Activated gamma-delta T cell (primary cell): ENCODE results near the gene STIL.
"Not testable (repeated sequence)": the region's sequence is repeated elsewhere in the genome, so short reads cannot be mapped to it uniquely, and the experiment has no call there.

Source experiments
- DNase-seq: peaks from one replicate; lab custom pipeline; 2025; lab: John Stamatoyannopoulos, UW

Gene STIL

DNA sequence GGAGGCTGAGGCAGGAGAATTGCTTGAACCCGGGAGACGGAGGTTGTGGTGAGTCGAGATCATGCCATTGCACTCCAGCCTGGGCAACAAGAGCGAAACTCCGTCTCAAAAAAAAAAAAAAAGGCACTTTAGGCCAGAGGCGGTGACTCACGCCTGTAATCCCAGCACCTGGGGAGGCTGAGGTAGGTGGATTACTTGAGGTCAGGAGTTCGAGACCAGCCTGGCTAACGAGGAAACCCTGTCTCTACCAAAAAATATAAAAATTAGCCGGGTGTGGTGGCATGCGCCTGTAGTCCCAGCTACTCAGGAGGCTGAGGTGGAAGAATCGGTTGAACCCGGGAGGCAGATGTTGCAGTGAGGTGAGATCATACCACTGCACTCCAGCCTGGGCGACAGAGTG is 6.0 kb upstream of the STIL start:
- DNase-seq = not testable (repeated sequence)

DNA sequence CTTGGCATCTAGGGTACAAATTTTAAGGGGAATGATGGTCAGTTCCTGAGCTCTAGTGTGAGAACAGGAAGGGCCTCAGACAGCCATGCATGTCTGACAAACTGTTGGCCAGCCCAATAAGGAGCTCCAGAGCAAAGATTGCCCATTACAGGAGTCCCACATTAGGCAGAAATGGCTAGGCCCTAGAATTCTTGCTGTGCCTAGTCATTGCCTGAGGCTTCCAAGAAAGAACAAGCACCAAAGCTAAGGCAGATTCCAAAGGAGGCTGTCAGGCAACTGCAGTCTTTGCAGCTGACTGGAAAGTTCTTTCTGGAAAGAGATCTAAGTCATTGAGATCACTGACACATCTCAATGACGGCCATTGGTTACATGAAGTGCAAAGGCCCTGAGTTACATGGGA is 3.9 kb upstream of the STIL start:
- DNase-seq = no peak

DNA sequence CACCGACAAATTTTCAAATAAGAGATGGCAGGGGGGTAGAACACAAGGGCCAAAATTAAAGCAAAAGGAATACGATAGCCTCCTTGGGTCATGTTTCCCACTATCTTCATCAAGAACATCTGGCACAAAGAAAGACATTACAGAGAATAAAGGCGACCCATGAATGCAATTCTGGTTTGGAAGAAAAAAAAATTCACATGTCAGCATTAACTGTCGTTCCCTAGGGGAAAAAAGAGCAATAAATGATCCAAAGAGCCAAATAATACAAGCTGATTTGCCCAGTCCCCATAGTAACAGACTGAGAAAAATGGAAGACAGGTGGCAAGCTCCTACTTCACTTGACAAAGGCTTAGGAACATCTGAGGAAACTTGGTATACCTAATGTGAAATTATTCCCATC is 4.5 kb downstream of the STIL start:
- DNase-seq = no peak

DNA sequence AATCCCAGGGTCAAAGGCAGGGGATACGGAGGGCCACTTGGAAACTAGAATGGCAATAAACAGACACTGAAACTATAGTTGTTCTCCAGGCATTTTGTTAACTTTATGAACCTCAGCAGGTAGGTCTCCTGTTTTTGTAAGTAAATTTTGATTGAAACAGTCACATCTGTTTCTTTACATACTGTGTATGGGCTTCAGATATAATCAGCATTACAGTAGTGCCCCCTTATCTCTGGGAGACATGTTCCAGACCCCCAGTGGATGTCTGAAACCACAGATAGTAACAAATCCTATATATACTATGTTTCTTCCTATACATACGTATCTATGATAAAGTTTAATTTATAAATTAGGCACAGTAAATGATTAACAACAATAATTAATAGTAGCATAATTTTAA is 11.5 kb downstream of the STIL start:
- no peak for DNase-seq

DNA sequence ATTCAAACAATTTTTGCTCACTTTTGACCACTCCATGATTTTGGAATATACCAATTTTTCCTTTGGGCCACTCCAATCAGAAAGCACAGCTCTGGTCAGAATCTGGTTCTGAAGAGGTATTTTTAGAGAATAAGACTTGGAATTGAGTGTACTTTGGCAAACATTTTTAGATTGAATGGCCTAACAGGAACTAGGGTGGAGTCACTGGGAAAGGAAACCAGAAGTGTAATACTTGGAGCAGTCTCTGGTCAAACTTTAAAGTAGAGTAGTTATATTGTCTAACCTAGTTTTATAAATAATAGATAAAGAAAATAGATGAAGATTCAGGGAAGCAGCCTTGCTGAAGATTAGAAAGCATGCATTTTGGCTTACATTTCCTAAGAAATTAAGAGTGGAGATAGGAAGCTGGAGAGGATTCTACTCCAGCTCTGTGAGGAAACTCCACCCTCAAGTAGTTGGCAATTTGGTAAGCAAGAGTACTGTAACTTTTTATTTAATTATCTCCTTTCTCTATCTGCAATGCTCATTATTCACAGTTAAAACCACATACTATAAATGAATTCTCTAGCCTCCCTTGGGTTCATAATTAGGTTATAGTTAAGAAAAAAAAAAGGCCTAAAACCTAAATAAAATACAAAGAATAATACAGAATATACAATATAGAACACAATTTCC is 15.8 kb downstream of the STIL start:
- DNase-seq = no peak

DNA sequence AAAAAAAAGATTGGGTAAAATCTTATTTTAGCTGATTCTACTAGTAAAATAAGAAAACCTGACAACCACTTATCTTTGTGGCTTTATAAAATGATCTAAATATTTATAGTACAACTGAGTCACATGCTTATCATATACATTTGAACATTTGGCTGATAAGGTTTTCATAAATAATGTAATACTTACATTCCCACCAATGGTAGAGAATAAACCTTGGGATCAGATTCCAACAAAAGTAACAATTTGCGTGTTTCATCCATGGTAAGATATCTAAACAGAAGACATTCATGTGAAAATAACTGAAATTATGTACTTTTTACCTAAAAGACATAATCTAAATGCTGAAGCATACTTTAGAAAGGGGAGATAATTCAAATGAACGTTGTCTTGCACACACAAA is 18.4 kb downstream of the STIL start:
- DNase-seq = no peak

DNA sequence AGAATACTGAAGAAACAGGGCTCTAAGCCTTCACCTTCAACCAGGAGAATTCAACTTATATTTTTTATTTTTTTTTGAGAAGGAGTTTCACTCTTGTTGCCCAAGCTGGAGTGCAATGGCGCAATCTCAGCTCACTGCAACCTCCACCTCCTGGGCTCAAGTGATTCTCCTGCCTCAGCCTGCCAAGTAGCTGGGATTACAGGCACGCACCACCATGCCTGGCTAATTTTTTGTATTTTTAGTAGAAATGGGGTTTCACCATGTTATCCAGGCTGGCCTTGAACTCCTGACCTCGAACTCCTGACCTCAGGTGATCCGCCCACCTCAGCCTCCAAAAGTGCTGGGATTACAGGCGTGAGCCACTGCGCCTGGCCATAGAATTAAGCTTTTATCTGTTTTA is 19.1 kb downstream of the STIL start:
- DNase-seq = not testable (repeated sequence)

DNA sequence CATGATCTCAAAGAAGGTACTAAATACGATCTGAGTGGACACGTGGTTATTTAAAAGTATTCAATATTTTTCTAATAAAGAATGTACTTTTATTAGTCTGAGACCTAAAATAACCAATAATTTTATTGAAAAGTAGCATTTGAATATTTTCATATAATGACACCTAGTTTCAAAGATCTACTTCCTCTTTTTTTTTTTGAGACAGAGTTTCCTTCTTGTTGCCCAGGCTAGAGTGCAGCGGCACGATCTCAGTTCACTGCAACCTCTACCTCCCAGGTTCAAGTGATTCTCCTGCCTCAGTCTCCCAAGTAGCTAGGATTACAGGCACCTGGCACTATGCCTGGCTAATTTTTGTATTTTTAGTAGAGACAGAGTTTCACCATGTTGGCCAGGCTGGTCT is 25.8 kb downstream of the STIL start:
- not testable (repeated sequence) for DNase-seq

DNA sequence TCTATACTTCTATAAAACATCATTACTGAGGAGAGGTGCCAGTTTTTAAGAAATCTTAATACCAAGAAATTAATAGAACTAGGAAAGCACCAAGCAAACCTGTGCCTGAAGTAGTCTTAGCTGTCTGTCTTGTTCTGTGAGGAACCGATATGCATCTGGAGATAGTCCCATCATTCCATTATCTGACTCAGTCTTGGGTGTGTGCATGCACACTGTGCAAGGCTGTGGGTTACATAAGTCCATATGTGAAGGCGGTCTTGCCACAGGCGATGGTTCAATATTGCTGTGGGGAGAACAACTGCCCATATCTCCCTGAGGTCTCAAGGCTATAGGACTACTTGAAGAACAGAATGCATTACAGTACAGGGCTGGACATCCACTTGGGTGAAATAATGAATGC is 33.8 kb downstream of the STIL start:
- DNase-seq = no peak

DNA sequence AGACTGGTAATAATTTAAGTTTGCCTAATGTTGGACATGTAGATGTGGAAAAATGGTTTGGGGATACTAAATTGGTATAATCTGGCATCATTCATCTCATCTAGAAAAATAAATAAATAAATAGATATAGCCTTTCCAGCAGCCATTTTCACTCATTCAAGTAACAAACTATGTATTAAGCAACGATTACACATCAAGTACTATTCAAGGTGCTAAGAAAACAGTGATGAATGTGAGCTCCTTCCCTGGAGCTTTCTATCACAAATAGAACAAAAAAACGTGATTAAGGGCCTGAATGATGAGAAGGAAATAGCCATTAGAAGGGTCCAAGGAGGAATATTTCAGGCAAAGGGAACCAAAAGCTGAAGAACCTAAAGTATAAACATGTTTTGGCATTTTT is 37.1 kb downstream of the STIL start:
- DNase-seq = no peak

DNA sequence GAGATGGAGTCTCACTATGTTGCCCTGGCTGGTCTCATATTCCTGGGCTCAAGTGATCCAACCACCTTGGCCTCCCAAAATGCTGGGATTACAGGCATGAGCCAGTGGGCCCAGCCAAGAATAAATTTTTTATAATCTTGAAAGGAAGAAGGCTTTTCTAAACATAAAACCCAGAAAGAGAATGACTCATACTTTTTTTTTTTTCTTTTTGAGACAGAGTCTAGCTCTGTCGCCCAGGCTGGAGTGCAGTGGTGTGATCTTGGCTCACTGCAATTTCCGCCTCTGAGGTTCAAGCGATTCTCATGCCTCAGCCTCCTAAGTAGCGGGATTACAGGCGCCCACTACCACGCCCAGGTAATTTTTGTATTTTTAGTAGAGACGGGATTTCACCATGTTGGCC is 38.1 kb downstream of the STIL start:
- DNase-seq = not testable (repeated sequence)

DNA sequence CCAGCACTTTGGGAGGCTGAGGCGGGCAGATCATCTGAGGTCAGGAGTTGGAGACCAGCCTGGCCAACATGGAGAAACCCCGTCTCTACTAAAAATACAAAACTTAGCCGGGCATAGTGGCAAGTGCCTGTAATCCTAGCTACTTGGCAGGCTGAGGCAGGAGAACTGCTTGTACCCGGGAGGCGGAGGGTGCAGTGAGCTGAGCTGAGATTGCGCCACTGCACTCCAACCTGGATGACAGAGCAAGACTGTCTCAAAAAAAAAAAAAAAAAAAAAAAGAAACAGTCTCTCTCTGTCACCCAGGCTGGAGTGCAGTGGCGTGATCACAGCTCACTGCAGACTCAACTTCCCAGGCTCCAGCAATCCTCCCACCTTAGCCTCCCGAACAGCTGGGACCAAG is 48.4 kb downstream of the STIL start:
- DNase-seq = not testable (repeated sequence)

DNA sequence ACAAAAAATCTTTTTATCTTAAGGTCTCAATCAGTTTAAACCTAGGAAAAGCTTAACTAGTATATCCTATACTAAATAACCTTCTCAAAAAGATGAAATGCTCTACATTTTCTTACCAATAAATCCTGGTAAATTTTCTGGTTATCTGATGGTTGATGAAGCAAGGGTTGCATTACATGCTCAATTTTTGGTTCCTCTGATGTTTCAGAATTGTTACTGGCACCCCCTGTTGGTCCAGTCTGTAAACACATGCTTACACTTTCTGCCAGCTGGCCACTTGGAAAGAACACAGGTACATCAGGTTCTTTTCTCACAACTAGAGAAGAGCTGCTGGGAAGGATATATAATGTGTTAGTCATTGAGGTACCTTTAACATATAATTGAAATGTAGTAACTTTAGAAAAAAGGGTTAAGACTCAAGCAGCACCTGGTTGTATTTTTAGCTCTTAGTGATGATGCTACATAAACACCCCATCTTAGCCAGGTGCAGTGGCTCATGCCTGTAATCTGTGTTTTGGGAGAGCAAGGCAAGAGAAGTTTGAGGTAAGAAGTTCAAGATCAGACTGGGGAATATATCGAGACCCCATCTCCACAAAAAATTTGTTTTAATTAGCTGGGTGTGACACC is 51.0 kb downstream of the STIL start:
- DNase-seq = no peak

DNA sequence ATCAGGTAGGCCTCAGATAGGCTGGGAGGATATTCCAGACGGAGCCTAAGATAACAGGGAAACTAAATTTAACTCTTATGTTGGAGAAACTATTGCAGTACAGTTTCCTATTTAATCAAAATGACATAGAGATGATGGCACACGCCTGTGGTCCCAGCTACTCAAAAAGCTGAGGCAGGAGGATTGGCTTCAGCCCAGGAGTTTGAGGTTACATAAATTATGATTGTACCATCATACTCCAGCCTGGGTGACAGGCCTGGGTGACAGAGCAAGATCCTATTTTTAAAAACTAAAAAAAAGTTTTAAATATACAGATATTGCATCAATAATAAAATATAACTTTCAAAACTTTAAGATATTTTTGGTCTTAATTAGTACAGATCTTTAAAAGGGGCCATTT is 56.7 kb downstream of the STIL start:
- DNase-seq = no peak

DNA sequence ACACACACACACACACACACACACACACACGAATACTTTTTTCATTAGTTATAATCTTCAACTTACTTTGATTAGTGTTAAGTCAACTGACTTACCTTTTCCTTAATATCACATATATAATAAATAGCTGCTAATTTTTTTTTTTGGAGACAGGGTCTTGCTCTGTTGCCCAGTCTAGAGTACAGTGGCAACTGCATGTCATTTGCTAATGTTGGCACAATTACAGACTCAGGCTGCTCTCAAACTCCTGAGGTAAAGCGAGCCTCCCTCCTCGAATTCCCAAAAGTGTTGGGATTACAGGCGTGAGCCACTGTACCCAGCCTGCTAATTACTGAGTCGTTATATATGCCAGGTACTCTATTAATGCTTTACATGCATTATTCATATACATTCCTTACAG is 61.2 kb downstream of the STIL start:
- no peak for DNase-seq

DNA sequence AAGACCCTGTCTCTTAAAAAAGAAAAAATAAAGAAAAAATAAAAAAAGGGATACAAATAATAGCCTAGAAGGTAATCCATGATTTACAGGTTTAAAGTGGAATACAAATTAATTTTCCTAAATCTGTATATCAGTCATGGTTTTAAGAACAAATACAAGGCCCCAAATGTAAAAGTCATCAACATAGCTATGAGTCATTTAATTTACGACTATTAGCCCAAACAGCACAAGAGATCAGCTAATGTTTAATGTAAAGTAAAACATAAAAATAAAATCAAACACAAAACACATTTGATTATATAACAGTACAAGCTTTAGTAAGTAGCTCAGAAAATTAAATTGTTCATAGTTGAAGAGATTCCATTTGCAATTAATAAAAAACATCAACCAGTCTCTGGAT is 61.6 kb downstream of the STIL start:
- no peak for DNase-seq

DNA sequence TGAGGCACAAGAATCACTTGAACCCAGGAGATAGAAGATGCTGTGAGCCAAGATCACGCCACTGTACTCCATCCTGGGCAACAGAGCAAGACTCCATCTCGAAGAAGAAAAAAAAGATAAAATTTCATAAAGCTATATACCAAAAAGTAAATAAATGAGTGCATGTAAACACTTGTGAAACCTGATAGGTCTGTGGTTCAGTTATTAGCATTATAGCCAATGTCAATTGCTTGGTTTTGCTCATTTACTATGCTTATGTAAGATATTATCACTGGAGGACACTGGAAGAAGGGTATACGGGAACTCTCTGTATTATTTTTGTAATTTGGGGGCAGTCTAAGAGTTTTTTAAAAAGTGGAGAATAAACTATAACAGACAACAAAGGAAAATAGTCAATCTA is 64.2 kb downstream of the STIL start:
- DNase-seq = no peak

DNA sequence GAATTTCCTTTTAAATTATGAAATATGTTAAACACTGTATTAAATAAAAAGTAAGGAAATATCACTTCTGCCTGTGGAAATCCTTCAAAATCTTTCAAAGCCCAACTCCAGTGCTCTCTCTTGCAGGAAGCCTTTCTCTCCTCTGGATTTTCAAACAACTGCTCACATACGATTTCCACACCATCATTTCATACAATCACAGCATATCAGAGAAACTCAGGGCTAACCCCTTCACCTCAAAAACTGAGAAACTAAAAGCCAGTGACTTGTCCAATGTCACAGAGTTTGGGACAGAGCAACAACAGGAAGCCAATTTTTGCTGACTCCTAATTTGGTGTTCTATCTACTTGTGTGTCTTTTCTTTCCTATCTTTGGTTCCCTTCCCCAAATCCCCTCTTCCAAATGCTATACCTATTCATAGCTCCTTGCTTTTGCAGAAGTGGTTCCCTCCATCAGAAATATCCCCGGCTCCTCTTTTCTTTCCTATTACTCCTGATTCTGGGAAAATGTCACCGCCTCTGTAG is 69.5 kb downstream of the STIL start:
- no peak for DNase-seq

DNA sequence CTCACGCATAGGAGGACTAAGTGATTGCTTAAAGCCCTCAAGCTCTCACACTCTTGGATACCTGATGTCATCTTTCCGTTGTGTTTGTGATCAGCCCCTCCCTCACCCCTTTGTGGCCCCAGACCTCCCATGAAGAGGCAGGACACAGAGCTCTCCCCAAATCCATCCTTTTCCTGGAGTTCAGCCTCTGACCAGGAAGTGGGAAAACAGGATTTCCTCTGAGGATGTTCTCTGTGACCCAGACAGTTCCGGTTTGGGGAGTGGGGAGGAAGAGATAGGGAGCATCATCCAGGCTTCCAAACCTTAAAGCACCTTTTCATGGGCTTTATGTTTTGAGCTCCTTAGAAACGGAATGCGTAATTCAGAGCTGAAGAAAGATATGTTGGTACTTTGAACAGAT is 70.0 kb downstream of the STIL start:
- no peak for DNase-seq

DNA sequence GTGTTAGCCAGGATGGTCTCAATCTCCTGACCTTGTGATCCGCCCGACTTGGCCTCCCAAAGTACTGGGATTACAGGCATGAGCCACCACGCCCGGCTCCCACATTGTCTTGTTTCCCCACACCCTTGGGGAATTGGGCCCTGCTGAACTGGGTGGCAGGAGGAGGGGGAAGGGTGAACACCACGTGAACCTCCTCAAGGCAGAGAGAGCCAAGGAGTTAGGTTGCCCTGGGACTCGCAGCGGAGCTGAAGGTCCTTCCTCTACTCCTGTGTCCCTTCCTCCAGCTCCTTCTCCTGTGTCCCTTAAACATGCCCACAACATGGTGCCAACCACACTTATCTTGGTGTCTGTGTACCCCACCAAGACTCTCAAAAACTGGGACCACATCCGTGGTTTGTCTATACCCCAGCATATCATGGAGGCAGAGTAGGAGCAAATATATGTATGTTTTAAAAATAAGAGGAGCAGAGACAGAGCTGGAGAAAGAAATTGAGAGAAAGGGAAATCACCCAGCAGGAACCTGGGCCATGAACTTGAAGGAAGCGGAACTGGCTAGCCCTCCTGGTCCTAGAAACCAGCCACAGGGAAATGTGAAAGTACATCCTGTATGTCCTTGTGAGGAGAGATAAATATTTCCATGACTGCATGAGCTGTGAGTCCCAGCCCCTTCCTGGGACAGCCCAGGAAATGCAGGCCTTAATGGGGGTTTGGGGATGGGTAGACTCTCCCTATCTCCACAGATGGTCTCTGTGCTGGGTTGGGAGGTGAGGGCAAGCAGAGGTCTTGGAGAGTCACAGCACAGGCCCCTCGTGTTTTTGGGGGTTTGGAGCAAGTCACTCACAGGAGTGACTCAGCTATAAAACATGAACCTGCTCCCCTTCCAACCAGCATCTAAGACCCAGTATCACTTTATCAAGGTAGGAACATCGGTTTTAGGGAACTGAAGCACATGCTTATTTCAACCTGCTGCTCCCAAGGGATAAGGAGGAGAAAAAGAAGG is 72.5 kb downstream of the STIL start:
- DNase-seq = no peak

DNA sequence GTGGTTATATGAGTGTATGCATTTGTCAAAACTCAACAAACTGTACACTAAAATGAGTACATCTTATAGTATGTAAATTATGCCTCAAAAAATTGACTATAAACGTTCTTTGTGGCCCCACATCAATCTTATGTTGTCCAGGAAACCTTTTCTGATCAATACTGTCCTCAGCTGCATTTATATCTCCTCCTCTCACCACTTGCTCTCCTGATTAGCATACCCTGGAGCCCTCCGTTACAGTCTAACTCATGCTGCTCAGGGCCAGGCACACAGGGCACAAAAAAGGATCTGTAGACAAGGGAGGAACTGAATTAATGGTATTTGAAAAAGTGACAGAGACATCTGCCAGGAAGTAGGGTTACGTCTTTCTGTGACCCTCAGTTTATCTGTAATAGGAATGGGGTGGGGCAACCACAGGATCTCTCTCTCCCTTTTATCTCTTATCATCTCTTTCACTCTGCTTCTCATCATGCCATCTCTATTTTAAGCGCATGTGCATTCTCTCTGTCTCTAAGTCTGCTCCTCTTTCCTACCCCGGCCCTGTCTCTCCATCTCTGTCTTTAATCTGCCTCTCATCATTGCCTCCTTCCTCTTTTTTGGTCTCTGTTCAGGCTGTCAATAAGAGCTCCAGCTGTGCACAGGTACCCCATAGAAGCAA is 74.9 kb downstream of the STIL start:
- no peak for DNase-seq

DNA sequence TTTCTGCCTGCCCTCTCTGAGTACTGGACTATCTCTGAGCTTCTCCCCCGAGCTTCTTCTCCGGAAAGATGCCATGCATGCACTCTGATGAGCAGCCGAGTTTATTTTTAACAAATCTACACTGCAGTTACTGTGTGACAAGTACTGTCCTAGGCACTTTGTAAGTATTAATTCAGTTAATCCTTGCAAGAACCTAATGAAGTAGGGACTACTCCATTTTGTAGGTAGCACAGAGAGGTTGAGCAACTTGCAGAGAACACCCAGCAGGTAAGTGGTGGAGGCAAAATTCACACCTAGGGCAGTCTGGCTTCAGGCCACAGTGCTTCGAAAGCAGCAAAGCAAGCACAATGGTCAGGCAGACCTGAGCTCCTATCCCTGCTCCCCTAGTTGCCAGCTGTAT is 78.1 kb downstream of the STIL start:
- DNase-seq = no peak
